Brain microvascular endothelial cell (primary cell): Measurements from ENCODE around the gene FETUB.

Experiments
- DNase-seq: peaks from one replicate; pipeline ENCODE4 v3.0.0-alpha.2; 2020
- H3K27ac ChIP-seq: fragments of 250-450 bp; sonication (Bioruptor Pico); 2 replicates; pipeline ENCODE4 v1.5.1; 2020; ENCODE audit warnings: mild to moderate bottlenecking, moderate library complexity
- H3K27me3 ChIP-seq: fragments of 250-450 bp; sonication (Bioruptor Pico); replicated peaks from 2 replicates; pipeline ENCODE4 v1.5.1; 2020; ENCODE audit warnings: mild to moderate bottlenecking
- H3K36me3 ChIP-seq: fragments of 250-450 bp; sonication (Bioruptor Pico); replicated peaks from 2 replicates; pipeline ENCODE4 v1.5.1; 2020; ENCODE audit warnings: mild to moderate bottlenecking
- H3K4me3 ChIP-seq: 2 replicates; pipeline ENCODE4 v1.5.1; 2011; ENCODE audit warnings: low read depth, mild to moderate bottlenecking, control low read depth, low read length, moderate library complexity
- in situ Hi-C: cut with HindIII; loops from 2 replicates; pipeline ENCODE4 v1.10.0; 2017; ENCODE audit warnings: low sequenced_read_pairs, low pct_ligation_motif_present
- TF ChIP-seq, protein P1 (sequence below): IDR thresholded peaks from 2 replicates; pipeline ENCODE4 v1.5.1; 2011; ENCODE audit warnings: low read depth, mild to moderate bottlenecking, moderate library complexity, low read length, control low read depth, inconsistent platforms; ENCODE audit errors: missing control alignments

FETUB gene

DNA sequence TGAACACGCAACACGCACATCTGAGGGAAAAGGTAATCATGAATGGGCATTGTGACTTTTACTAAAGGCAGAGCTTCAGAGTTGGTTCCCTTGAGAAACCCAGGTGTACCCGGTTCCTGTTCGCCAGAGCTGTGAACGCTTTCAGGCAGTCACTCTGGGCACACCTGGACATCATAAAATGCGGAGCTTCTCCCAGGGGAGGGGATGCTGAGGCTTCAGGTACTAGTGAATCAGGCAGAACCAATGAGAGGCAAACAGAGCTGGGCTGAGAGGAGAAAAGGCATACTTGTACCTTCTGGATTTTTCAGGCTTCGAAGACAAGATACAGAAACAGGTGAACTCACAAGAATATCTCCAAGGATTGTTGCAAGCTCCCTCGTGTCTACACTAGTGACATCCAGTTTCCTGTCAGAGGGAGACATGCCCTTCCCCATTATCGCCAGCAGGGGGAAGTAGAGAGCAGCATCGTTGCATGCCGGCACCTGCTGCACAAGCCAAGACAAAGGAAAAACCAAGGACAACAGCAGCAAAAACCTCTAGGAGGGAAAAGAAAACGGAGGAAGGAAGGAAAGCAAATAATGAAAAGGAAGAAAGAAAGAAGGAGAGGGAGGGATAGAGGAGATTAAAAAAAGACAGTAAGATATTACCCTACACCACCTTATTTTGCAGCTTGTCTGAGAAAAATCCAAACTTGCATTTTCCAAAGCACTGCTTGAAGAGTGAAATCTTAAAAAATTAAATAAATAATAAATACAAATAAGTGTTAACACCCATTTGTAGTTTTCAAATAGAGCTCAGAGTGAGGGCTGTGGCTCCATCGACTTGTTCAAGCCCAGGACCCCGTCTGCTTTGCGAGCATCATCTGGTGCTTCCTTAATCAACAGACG is 25.4 kb upstream of the FETUB start:
- Histone ChIP-seq H3K27me3 (no peaks in the 10 kb centered on the region), H3K27ac (no peak overlapping the region), H3K36me3 (no peaks in the 10 kb centered on the region), H3K4me3 (no peak overlapping the region)
- peak; percentile 78 for DNase-seq
- in situ Hi-C loops = loop anchor here (25.0 kb wide), 1 partner anchor 197 kb away; the partner anchor contains the start of gene RFC4
- TF ChIP-seq, protein P1, sequence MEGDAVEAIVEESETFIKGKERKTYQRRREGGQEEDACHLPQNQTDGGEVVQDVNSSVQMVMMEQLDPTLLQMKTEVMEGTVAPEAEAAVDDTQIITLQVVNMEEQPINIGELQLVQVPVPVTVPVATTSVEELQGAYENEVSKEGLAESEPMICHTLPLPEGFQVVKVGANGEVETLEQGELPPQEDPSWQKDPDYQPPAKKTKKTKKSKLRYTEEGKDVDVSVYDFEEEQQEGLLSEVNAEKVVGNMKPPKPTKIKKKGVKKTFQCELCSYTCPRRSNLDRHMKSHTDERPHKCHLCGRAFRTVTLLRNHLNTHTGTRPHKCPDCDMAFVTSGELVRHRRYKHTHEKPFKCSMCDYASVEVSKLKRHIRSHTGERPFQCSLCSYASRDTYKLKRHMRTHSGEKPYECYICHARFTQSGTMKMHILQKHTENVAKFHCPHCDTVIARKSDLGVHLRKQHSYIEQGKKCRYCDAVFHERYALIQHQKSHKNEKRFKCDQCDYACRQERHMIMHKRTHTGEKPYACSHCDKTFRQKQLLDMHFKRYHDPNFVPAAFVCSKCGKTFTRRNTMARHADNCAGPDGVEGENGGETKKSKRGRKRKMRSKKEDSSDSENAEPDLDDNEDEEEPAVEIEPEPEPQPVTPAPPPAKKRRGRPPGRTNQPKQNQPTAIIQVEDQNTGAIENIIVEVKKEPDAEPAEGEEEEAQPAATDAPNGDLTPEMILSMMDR = peak; percentile 99

DNA sequence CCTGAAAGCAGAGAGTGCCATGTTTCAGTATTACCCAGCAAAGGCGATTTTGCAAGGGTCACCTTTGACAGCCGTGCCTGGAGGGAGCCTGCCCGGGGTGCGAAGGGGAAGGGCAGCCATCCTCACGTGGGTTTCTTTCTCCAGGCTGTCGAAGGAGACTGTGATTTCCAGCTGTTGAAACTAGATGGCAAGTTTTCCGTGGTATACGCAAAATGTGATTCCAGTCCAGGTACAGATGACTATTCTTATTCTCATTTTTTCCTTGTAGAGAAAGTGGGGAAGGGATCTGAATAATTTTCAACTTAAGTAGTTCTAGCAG is 23.9 kb upstream of the FETUB start:
- Histone ChIP-seq H3K27ac (no peak overlapping the region), H3K4me3 (no peak overlapping the region), H3K27me3 (no peaks in the 10 kb centered on the region), H3K36me3 (no peaks in the 10 kb centered on the region)
- no peak for DNase-seq
- in situ Hi-C loops = loop anchor here (25.0 kb wide), 1 partner anchor 196 kb away; the partner anchor contains the start of gene RFC4
- TF ChIP-seq, protein P1 = no peak

DNA sequence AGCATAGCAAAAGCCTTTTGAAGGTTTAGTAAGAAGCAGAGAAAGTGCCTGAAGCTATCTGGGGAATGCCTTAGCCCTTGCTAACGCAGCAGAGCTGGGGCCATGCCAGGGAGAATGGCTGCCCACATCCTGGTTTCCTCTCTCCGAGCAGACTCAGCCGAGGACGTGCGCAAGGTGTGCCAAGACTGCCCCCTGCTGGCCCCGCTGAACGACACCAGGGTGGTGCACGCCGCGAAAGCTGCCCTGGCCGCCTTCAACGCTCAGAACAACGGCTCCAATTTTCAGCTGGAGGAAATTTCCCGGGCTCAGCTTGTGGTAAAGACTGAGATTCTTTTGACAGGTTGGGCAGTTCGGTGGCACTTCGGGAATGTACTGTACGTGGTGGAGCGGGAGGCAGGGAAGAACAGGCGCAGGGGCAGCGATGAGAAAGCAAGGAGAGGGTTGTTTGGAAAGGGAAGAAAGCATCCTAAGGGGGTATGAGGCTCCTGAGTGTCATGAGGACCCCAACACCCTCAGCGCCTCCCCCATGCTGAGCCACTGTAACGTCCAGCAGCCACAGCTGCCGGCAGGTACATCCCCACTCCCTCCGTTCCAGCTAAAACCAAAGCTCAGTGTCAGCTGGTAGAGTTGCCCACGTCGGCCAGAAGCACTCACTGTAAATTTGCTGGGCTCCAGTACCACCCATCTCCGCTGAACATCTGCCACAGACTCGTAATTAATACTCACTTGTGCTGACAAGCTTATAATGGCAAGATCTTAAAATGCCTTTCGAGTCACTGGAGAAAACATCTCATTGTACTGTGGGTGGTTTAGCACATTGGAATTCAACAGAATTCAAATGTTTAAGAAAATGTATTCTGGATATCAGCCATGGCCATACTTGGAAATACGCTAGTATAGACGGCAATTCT is 22.9 kb upstream of the FETUB start:
- in situ Hi-C loops = loop anchor here (25.0 kb wide), 1 partner anchor 195 kb away; the partner anchor contains the start of gene RFC4
- TF ChIP-seq, protein P1 = peak; percentile 98
- Histone ChIP-seq H3K27ac (no peak overlapping the region), H3K27me3 (no peaks in the 10 kb centered on the region), H3K4me3 (peak overlapping the region; percentile 15), H3K36me3 (no peaks in the 10 kb centered on the region)
- peak; percentile 93 for DNase-seq

DNA sequence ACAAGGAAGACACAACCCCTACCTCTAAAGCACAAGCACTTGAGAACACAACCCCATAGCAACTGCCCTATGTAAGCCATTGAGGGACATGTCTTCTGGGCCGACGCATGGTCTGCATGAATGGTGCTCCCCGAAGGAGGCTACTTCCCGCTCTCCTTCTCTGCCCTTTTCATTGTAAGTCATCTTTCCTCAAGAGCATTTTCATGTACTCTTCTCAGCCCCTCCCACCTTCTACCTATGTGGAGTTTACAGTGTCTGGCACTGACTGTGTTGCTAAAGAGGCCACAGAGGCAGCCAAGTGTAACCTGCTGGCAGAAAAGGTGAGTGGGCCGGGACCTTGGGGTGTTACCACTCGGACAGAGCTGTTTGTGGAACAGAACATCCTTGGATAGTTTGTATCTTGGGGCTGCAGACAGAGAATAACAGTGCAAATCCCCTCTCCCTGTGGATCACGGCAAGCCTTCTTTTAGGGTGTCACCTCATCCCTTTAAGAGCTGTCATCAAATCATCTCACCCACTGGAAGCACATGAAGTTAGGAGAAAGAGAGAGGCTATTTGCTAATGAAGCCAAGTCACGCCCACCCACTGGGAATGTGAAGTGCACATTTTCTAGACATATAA is 21.8 kb upstream of the FETUB start:
- H3K27ac ChIP-seq = no peak overlapping the region
- DNase-seq = no peak
- in situ Hi-C loops = loop anchor here (25.0 kb wide), 1 partner anchor 194 kb away; the partner anchor contains the start of gene RFC4
- no peaks in the 10 kb centered on the region for H3K27me3 ChIP-seq
- H3K4me3 ChIP-seq = no peak overlapping the region
- no peaks in the 10 kb centered on the region for H3K36me3 ChIP-seq
- TF ChIP-seq, protein P1 = no peak

DNA sequence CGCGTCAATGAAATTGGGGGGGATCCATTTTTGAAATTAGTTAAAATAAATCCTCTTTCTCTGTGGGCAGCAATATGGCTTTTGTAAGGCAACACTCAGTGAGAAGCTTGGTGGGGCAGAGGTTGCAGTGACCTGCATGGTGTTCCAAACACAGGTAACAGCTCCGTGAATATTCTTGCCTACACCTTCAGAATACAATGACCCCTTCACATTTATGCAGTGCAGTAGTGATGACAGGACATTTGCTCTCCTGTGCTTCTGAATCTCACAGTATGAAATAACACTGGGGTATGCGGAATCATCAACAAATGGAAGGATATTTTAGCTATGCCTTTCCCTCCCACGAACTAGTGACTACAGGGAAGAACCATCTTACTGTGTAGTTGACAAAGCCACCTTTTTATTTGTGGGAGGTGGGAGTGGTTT is 20.4 kb upstream of the FETUB start:
- DNase-seq = no peak
- Histone ChIP-seq H3K36me3 (no peaks in the 10 kb centered on the region), H3K27me3 (no peaks in the 10 kb centered on the region), H3K4me3 (no peak overlapping the region), H3K27ac (no peak overlapping the region)
- TF ChIP-seq, protein P1 = no peak
- in situ Hi-C loops = loop anchor here (25.0 kb wide), 1 partner anchor 193 kb away; the partner anchor contains the start of gene RFC4
